Measurements from ENCODE around the gene TRIM67. TPM values are rescaled to one million over a fixed set of nuclear protein-coding genes. Genes with fewer than 3 reads are reported as not detected.

The TRIM67 gene
- total RNA-seq, 1 donor from 2014 or later: not detected

- H3K36me3 Mint-ChIP-seq (ENCODE audit: low read depth): peaks cover 8% of the 10 kb centered on the region
- no peak overlapping the region for H3K27ac Mint-ChIP-seq
- no peaks in the 10 kb centered on the region for H3K4me1 Mint-ChIP-seq (ENCODE audit: low read depth)
- intact Hi-C loops (cut with micrococcal nuclease): no loop called here
- no peak for DNase-seq (ENCODE audit: low spot score)
- H3K27me3 Mint-ChIP-seq (ENCODE audit: insufficient read depth): peaks cover 7% of the 10 kb centered on the region
- H3K9me3 Mint-ChIP-seq: no peaks in the 10 kb centered on the region
- no peak overlapping the region for H3K4me3 Mint-ChIP-seq
These were observed 57.9 kb downstream of the TRIM67 start for GRCh38 chr1:231219422-231220401.

- H3K36me3 Mint-ChIP-seq (ENCODE audit: low read depth): peaks cover 17% of the 10 kb centered on the region
- no peak for DNase-seq (ENCODE audit: low spot score)
- H3K4me1 Mint-ChIP-seq (ENCODE audit: low read depth): no peaks in the 10 kb centered on the region
- intact Hi-C loops (cut with micrococcal nuclease): no loop called here
- H3K9me3 Mint-ChIP-seq: no peaks in the 10 kb centered on the region
- H3K27ac Mint-ChIP-seq: no peak overlapping the region
- H3K27me3 Mint-ChIP-seq (ENCODE audit: insufficient read depth): peaks cover 7% of the 10 kb centered on the region
- no peak overlapping the region for H3K4me3 Mint-ChIP-seq
These were observed 58.9 kb downstream of the TRIM67 start for GRCh38 chr1:231220801-231221200.

- no peak for DNase-seq (ENCODE audit: low spot score)
- Mint-ChIP-seq H3K27ac (no peak overlapping the region), H3K9me3 (no peaks in the 10 kb centered on the region), H3K4me3 (no peak overlapping the region), H3K36me3 (ENCODE audit: low read depth) (peaks cover 40% of the 10 kb centered on the region), H3K4me1 (ENCODE audit: low read depth) (peaks cover 9% of the 10 kb centered on the region), H3K27me3 (ENCODE audit: insufficient read depth) (no peaks in the 10 kb centered on the region)
- intact Hi-C loops (cut with micrococcal nuclease): no loop called here
These were observed 64.3 kb downstream of the TRIM67 start for GRCh38 chr1:231226156-231226555.

GRCh38 chr1:231231511-231231910 is 69.7 kb downstream of the TRIM67 start:
- no peak overlapping the region for H3K27ac Mint-ChIP-seq
- peaks cover 48% of the 10 kb centered on the region for H3K36me3 Mint-ChIP-seq (ENCODE audit: low read depth)
- H3K4me3 Mint-ChIP-seq: no peak overlapping the region
- intact Hi-C loops (cut with micrococcal nuclease): no loop called here
- DNase-seq (ENCODE audit: low spot score): no peak
- no peaks in the 10 kb centered on the region for H3K9me3 Mint-ChIP-seq
- H3K27me3 Mint-ChIP-seq (ENCODE audit: insufficient read depth): no peaks in the 10 kb centered on the region
- H3K4me1 Mint-ChIP-seq (ENCODE audit: low read depth): peaks cover 27% of the 10 kb centered on the region

- peaks cover 50% of the 10 kb centered on the region for H3K36me3 Mint-ChIP-seq (ENCODE audit: low read depth)
- no peak overlapping the region for H3K4me3 Mint-ChIP-seq
- no peak for DNase-seq (ENCODE audit: low spot score)
- no peaks in the 10 kb centered on the region for H3K9me3 Mint-ChIP-seq
- no peak overlapping the region for H3K27ac Mint-ChIP-seq
- intact Hi-C loops (cut with micrococcal nuclease): no loop called here
- H3K27me3 Mint-ChIP-seq (ENCODE audit: insufficient read depth): no peaks in the 10 kb centered on the region
- peaks cover 28% of the 10 kb centered on the region for H3K4me1 Mint-ChIP-seq (ENCODE audit: low read depth)
These were observed 71.2 kb downstream of the TRIM67 start for GRCh38 chr1:231232870-231233734.

- no peak for DNase-seq (ENCODE audit: low spot score)
- no peaks in the 10 kb centered on the region for H3K27me3 Mint-ChIP-seq (ENCODE audit: insufficient read depth)
- H3K36me3 Mint-ChIP-seq (ENCODE audit: low read depth): peaks cover 55% of the 10 kb centered on the region
- H3K9me3 Mint-ChIP-seq: no peaks in the 10 kb centered on the region
- H3K4me3 Mint-ChIP-seq: no peak overlapping the region
- intact Hi-C loops (cut with micrococcal nuclease): no loop called here
- peaks cover 34% of the 10 kb centered on the region for H3K4me1 Mint-ChIP-seq (ENCODE audit: low read depth)
- no peak overlapping the region for H3K27ac Mint-ChIP-seq
These were observed 72.0 kb downstream of the TRIM67 start for GRCh38 chr1:231233735-231234417.

GRCh38 chr1:231234506-231234905 is 72.6 kb downstream of the TRIM67 start:
- DNase-seq (ENCODE audit: low spot score): no peak
- H3K4me1 Mint-ChIP-seq (ENCODE audit: low read depth): peaks cover 41% of the 10 kb centered on the region
- no peaks in the 10 kb centered on the region for H3K9me3 Mint-ChIP-seq
- no peak overlapping the region for H3K4me3 Mint-ChIP-seq
- H3K36me3 Mint-ChIP-seq (ENCODE audit: low read depth): peaks cover 58% of the 10 kb centered on the region
- no peak overlapping the region for H3K27ac Mint-ChIP-seq
- H3K27me3 Mint-ChIP-seq (ENCODE audit: insufficient read depth): no peaks in the 10 kb centered on the region
- intact Hi-C loops (cut with micrococcal nuclease): no loop called here

GRCh38 chr1:231235526-231236207 is 73.8 kb downstream of the TRIM67 start:
- H3K4me3 Mint-ChIP-seq: no peak overlapping the region
- H3K36me3 Mint-ChIP-seq (ENCODE audit: low read depth): peaks cover 57% of the 10 kb centered on the region
- DNase-seq (ENCODE audit: low spot score): no peak
- H3K4me1 Mint-ChIP-seq (ENCODE audit: low read depth): peaks cover 37% of the 10 kb centered on the region
- intact Hi-C loops (cut with micrococcal nuclease): no loop called here
- no peak overlapping the region for H3K27ac Mint-ChIP-seq
- H3K27me3 Mint-ChIP-seq (ENCODE audit: insufficient read depth): no peaks in the 10 kb centered on the region
- no peaks in the 10 kb centered on the region for H3K9me3 Mint-ChIP-seq

- H3K36me3 Mint-ChIP-seq (ENCODE audit: low read depth): peaks cover 53% of the 10 kb centered on the region
- H3K4me1 Mint-ChIP-seq (ENCODE audit: low read depth): peaks cover 37% of the 10 kb centered on the region
- H3K27ac Mint-ChIP-seq: no peak overlapping the region
- intact Hi-C loops (cut with micrococcal nuclease): no loop called here
- H3K9me3 Mint-ChIP-seq: no peaks in the 10 kb centered on the region
- H3K4me3 Mint-ChIP-seq: no peak overlapping the region
- H3K27me3 Mint-ChIP-seq (ENCODE audit: insufficient read depth): no peaks in the 10 kb centered on the region
- DNase-seq (ENCODE audit: low spot score): no peak
These were observed 74.3 kb downstream of the TRIM67 start for GRCh38 chr1:231236208-231236591.

- no peak for DNase-seq (ENCODE audit: low spot score)
- intact Hi-C loops (cut with micrococcal nuclease): no loop called here
- H3K4me1 Mint-ChIP-seq (ENCODE audit: low read depth): peaks cover 39% of the 10 kb centered on the region
- H3K27me3 Mint-ChIP-seq (ENCODE audit: insufficient read depth): no peaks in the 10 kb centered on the region
- peaks cover 51% of the 10 kb centered on the region for H3K36me3 Mint-ChIP-seq (ENCODE audit: low read depth)
- H3K9me3 Mint-ChIP-seq: no peaks in the 10 kb centered on the region
- no peak overlapping the region for H3K27ac Mint-ChIP-seq
- H3K4me3 Mint-ChIP-seq: no peak overlapping the region
These were observed 75.1 kb downstream of the TRIM67 start for GRCh38 chr1:231236938-231237337.

GRCh38 chr1:231238298-231238697 is 76.4 kb downstream of the TRIM67 start:
- intact Hi-C loops (cut with micrococcal nuclease): no loop called here
- no peak for DNase-seq (ENCODE audit: low spot score)
- Mint-ChIP-seq H3K27me3 (ENCODE audit: insufficient read depth) (no peaks in the 10 kb centered on the region), H3K9me3 (no peaks in the 10 kb centered on the region), H3K27ac (peak overlapping the region; percentile 9), H3K4me1 (ENCODE audit: low read depth) (peaks cover 48% of the 10 kb centered on the region), H3K4me3 (peak overlapping the region; percentile 43), H3K36me3 (ENCODE audit: low read depth) (peaks cover 47% of the 10 kb centered on the region)

GRCh38 chr1:231240531-231240882 is 78.6 kb downstream of the TRIM67 start:
- no peaks in the 10 kb centered on the region for H3K9me3 Mint-ChIP-seq
- peaks cover 48% of the 10 kb centered on the region for H3K36me3 Mint-ChIP-seq (ENCODE audit: low read depth)
- DNase-seq (ENCODE audit: low spot score): peak; percentile 16
- peaks cover 53% of the 10 kb centered on the region for H3K4me1 Mint-ChIP-seq (ENCODE audit: low read depth)
- no peaks in the 10 kb centered on the region for H3K27me3 Mint-ChIP-seq (ENCODE audit: insufficient read depth)
- H3K4me3 Mint-ChIP-seq: peak overlapping the region; percentile 99
- intact Hi-C loops (cut with micrococcal nuclease): loop anchor here (2.0 to 10.0 kb wide), 5 partner anchors 172 to 1176 kb away; partner anchors contain the start of genes DISC1 and GALNT2
- peak overlapping the region; percentile 95 for H3K27ac Mint-ChIP-seq
